HG02852 (cell line): Measurements from ENCODE around the gene ZNF491.
"Not testable (repeated sequence)": the region's sequence is repeated elsewhere in the genome, so short reads cannot be mapped to it uniquely, and the experiment has no call there.

Experiments
- ATAC-seq: cut with Tn5 transposase; IDR thresholded peaks from one replicate; pipeline ENCODE4 v1.9.1; 2021; ENCODE audit warnings: mild to moderate bottlenecking, moderate library complexity; ENCODE audit not compliant: unreplicated experiment

The ZNF491 gene

DNA sequence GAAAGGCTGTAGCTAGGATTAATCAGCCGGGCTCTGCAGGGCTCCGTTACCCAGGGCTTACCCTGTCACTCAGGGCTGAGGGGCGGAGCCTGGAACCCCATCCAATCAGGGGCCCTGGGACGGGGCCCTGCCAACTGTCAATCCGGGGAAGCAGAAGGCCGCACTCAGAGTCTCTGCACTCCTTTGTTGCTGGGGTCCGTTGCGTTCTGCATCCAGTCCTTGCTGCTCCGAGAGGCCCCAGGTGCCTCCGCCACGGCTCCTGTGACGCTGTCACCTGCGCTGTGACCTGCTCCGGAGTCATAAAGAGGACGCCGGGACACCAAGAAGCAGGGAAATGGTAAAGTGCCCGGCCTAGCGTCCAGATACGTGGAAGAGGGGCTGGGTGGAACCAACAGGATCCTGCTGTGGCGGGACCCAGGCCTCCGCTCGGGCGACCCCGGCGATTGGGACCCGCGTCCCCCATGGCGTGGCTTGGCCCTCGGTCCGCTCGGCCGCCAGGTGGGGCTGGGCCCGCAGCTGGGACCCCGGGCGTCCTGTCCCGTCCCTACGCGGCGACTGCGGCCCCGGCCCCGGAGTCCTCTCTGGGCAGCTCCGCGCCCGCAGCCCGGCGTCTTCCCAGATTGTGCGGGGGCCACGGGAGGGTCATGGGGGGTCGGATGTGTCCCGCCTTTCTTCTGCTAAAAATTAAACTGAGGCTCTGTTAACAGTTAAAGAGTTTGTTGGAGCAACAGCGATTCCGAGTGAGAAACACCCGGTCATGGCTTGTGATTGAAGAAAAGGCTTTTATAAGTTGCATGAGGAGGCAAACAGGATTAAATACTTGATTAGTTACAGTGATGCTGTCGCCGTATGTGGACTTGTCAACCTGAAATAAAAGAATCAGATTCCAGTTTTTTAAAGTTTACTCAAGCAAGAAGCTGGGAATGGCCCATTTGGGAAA, at the start of gene ZNF491:
Gene ZNF491 (plus strand): TSS at position 133 of the 940 bp plus-strand sequence. CDS start 7,431 bp downstream, outside the sequence.
- ATAC-seq, result peak; percentile 97

DNA sequence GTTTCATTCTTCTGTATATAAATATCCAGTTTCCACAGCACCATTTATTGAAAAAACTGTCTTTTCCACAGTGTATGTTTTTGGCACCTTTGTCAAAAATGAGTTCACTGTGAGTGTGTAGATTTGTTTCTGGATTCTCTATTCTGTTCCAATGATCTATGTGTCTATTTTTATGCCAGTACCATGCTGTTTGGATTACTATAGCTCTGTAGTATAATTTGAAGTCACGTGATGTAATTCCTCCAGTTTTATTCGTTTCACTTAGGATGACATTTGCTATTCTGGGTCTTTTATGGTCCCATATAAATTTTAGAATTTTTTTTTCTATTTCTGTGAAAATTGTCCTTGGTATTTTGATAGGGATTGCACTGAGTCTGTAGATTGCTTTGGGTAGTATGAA, 48.6 kb upstream of the ZNF491 start:
- no peak for ATAC-seq

DNA sequence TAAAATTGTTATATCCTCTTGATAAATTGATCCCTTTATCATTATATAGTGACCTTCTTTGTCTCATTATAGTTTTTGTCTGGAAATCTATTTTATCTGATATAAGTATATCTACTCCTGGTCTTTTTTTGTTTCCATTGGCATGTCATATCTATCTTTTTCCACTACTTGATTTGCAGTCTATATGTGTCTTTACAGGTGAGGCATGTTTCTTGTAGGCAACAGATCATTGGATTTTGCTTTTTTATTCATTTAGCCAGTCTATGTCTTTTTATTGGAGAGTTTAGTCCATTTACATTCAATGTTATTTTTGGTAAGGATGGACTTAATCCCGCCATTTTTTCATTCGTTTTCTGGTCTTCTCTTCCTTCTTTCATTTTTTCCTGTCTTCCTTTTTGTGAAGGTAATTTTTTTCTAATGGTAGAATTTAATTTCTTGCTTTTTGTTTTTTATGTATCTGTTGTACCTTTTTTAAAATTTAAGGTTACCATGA, 46.0 kb upstream of the ZNF491 start:
- no peak for ATAC-seq

DNA sequence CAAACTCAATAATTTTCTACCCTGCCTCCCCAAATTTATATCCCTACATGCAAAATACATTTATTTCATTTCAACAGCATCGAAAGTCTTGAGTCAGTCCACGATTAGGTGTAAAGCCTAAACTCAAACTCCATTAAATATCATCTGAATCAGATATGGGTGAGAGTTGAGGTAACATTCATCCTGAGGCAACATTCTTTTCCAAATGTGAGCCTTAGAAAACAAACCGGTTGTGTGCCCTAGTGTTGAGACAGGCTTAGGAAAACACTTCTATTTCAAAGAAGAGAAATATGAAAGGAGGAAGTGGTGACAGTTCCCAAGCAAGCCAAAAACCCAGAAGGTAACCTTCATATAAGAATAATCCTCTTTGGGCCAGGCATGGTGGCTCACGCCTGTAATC, 43.7 kb upstream of the ZNF491 start:
- no peak for ATAC-seq

DNA sequence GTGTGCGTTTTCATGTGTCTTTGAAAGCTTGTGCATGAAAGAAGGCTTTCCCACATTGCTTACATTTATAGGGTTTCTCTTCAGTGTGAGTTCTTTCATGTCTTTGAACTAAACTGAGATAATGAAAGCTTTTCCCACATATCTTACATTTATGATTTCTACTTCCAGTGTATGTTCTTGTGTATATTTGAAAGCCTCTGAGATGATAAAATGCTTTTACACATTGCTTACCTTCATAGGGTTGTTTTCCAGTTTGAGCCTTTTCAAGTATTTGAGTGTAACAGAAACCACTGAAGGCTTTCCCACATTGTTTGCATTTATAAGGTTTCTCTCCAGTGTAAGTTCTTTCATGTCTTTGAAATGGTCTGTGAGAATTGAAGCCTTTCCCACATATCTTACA, 41.4 kb upstream of the ZNF491 start:
- no peak for ATAC-seq

DNA sequence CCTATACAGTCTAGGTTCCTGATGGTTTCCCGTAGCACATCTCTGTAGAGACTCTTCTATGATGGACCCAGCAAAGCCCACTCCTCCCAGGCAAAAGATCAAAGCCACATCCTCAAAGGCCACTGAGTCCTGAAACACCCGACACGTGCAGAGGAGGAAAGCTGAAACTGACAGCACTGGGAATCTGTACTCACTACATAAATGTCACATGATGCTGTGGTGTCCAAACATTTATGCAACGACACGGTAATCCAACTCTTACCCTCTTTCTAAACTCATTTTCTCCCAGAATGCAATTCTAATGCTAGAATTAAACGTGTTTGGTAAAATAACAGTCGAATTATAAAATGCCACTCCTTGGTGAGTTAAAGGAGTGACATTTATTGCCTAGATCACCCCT, 38.5 kb upstream of the ZNF491 start:
- no peak for ATAC-seq

DNA sequence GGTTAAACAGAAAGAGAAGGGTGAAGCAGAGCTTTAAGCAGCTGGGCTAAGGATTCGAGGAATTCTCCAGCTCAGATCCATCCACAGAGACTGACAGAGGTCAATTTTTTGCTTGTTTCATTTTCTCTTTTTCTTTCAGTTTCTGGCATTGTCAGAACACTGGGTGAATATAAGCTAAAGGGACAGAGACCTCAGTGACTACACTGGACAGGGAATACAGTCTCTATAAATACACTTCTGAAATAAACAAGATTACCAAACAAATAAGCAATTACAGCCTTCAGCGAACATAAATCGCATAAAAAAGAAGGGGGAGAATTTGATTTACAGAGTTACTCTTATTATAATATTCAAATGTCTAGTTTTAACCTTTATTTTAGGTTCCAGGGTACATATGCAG, 35.2 kb upstream of the ZNF491 start:
- ATAC-seq, result no peak

DNA sequence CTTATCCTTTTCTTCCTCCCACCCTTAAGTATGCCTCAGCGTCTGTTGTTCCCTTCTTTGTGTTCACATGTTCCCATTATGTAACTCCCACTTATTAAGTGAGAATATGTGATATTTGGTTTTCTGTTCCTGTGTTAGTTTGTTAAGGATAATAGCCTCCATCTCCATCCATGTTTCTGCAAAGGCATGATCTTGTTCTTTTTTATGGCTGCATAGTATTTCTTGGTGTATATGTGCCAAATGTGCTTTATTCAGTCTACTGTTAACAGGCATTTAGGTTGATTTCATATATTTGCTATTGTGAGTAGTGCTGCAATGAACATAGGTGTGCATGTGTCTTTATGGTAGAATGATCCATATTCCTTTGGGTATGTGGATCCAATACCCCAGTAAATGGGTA, 34.7 kb upstream of the ZNF491 start:
- no peak for ATAC-seq

DNA sequence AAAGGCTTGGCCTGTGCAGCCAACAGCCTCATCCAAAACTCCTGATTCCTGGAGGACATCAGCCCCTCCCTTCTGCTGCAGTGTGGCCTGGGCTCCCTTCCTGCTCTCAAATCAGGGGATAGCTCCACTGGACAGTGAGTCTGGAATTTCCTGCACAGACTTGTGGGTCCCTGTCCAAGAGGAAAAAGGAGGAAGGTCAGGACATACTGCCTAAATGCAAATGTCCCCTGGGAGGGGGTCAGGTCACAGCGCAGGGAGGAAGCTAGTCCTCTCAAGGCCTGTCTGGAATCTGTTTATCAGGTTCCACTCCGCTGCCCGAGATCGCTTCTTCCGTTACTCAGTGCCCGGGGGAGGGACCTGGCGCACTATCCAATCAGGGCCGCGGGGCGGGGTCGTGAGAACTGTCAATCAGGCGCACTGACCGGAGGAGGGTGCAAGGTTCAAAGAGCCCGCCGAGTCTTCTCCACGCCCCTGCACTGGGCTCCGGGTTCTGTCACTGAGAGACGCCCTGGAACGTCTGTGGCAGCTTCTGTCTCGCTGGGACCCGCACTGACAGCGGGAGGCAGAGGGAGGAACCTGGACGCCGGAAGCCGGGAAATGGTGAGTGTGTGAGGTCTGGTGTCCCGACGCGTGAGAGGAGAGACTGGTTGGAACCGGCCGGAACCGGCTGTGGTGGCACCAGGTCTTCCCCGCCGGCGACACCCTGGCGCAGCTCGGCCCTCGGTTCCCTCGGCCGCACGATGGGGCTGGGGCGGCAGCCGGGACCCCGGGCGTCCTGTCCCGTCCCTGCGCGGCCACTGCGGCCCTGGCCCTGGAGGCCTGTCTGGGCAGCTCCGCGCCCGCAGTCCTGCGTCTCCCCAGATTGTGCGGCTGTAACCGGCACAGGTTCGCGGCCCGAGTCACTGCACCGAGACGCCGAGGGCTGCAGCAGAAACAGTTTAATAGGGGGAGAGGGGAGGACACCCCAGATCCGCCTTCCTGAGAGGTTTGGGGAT, 31.4 kb upstream of the ZNF491 start, which contains the start of gene ZNF441:
Gene ZNF441 (plus strand): TSS at position 404 of the 995 bp plus-strand sequence. CDS start 194 bp downstream, at position 598.
- peak; percentile 93 for ATAC-seq

DNA sequence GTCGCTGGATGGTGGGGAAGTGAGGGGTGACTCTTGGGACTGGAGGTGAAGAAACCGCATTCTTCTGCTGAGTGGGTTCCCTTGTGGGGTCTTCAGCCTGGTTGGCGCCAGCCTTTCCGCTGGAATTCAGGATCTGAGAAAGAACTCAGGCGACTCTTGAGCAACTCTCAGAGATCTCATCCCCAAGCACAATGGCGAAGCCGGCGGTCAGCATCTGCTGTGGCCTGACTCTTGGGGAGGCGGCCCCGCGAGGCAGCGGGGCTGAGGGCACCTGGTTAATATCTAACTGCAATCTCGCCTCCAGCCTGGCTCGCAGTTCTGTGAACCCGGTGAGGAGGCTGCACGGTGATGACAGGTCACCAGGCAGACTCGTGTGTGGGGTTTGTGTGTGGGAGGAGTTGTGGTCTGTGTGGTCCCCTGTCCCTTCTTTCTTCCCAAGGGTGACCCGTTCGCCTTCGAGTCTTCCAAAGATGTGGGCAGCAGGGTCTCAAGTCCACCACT, 30.6 kb upstream of the ZNF491 start:
- ATAC-seq, result no peak

DNA sequence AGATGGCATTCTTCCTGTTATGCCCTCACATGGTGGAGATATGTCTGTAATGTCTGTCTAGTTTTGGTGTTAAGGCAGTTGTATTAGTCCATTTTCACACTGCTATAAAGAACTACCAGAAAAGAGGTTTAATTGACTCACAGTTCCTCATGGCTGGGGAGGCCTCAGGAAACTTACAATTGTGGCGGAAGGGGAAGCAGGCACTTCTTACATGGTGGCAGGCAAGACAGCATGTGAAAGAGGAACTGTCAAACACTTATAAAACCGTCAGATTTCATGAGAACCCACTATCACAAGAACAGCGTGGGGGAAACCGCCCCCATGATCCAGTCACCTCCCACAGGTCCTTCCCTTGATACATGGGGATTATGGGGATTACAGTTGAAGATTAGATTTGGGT, 28.3 kb upstream of the ZNF491 start:
- no peak for ATAC-seq

DNA sequence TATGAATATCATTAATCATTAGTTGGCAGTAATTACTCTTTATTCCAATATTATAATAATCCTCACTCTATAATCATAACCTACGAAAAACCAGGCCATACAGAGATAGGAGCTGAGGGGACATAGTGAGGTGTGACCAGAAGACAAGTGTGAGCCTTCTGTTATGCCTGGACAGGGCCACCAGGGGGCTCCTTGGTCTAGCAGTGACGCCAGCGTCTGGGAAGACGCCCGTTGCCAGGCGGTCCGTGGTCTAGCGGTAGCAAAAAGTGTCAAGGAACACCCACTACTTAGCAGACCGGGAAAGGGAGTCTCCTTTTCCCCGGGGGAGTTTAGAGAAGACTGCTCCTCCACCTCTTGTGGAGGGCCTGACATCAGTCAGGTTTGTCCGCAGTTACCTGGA, 26.8 kb upstream of the ZNF491 start:
- ATAC-seq, result not testable (repeated sequence)

DNA sequence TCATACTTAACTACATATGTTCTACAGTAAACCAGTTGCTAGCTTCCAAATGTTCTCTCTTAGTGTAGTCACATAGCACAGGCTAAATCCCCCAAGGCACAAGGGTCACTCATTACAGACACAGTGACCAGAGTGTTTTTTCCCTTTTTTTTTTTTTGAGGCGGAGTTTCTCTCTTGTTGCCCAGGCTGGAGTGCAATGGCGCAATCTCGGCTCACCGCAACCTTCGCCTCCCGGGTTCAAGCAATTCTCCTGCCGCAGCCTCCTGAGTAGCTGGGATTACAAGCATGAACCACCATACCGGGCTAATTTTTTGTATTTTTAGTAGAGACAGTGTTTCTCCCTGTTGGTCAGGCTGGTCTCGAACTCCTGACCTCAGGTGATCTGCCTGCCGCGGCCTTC, 21.7 kb upstream of the ZNF491 start:
- ATAC-seq, result not testable (repeated sequence)

DNA sequence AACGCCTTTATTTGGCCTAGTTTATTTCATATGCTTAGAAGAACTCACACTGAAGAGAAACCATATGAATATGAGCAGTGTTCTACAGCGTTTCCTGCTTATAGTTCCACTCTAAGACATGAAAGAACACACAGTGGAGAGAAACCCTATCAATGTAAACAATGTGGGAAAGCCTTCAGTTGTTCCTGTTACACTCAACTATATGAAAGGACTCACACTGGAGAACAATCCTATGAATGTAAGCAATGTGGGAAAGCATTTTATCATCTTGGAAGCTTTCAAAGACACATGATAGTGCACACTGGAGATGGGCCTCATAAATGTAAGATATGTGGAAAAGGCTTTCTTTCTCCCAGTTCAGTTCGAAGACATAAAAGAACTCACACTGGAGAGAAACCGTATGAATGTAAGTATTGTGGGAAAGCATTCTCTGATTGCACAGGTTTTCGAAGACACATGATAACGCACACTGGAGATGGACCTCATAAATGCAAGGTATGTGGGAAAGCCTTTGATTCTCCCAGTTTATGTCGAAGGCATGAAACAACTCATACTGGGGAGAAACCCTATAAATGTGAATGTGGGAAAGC, 17.8 kb upstream of the ZNF491 start:
- ATAC-seq, result no peak

DNA sequence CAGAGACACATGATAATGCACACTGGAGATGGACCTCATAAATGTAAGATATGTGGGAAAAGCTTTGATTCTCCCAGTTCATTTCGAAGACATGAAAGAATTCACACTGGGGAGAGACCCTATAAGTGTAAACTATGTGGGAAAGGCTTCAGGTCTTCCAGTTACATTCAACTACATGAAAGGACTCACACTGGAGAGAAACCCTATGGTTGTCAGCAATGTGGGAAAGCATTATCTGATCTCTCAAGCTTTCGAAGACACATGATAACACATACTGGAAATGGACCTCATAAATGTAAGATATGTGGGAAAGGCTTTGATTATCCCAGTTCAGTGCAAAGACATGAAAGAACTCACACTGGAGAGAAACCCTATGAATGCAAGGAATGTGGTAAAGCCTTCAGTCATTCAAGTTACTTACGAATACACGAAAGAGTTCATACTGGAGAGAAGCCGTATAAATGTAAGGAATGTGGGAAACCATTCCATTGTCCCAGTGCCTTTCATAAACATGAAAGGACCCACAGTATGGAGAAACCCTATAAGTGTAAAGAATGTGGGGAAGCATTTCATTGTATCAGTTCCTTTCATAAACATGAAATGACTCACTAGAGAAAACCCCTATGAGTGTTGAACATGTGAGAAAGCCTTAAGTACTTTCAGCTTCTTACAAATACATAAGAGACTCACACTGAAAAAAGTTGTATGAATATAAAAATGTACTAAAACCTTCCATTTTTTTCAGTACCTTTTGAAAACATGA, 16.8 kb upstream of the ZNF491 start:
- ATAC-seq, result no peak

DNA sequence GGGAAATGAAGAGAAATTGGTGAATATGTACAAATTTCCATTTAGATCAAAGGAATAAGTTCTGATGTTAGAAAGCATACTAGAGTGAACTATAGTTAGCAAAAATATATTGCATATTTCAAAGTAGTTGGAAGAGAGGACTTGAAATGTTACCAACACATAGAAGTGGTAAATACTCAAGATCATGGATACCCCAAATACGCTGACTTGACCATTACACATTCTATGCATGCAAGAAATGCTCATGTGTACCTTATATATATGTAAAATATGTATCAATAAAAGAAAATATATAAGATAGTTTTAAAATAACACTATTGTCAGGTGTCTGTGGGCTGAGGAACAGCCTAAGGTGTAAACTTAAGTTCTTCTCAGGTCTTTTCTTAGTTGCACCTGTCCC, 14.6 kb upstream of the ZNF491 start:
- no peak for ATAC-seq

DNA sequence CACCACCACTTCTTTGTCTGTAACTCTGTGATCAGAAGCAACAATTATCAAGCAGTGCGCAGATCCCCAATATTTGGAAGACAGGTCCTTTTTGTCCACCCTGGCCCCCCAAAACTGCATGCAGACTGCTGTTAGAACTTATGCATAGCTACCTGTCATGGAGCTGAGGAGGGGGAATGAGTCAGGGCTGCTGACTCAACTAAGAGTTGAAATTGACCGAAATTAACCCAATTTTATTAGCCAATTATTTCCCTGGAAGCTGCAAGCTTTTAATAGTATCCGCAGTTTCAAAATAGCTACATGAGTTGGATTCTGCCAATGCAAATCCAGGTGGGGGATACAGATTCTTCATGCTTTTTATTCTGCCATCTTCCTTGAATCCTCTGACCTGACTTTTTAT, 14.0 kb upstream of the ZNF491 start:
- no peak for ATAC-seq

DNA sequence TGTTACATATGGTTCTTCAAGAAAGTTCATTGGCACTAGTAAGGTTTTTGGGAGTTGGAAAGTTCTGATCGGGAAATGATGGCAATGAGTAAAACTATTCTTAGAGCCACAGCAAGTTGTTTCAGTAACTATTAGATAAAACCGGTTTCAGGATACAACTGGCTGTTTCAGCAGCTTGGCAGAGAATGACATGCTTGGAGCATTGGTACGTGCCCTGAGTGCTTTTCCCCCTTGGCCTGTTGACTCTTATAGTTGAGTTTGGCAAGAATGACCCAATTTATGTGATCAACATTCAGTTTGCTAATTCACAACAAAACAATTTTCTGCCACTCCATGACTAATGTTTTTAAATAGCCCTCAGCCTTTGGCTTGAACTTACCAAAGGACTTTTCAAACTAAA, 10.8 kb upstream of the ZNF491 start:
- no peak for ATAC-seq

DNA sequence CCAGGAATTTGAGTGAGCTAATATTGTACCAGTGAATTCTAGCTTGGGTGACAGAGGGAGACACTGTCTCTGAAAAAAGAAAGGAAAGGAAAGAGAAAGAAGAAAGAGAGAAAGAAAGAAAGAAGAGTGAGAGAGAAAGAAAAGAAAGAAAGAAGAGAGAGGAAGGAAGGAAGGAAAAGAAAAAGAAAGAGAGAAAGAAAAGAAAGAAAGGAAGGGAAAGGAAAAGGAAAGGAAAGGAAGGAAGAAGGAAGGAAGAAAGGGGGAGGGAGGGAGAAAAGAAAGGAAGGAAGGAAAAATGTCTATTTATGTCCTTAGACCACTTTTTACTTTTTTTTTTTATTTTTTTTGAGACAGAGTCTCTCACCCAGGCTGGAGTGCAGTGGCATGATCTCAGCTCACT, 5.4 kb upstream of the ZNF491 start:
- ATAC-seq, result no peak

DNA sequence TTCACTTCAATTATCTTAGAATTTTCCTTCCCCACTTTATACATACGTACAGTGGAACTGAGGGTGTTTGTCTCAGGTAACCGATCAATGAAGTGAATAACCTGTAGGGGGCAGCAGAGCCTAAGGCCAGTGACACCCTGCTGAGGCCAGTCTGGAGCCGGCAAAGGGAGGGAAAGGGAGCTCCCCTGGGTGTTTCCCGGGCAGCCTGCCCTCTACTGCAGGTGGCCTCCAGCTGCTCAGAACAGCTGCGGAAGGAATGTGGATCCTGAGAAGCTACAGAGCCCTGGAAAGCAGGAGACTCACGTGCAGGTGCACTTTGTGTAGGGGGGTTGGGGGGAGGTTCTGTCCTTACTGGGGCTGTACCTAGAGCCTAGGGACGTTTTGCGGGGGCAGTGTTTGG, 832 bp upstream of the ZNF491 start:
- ATAC-seq, result peak; percentile 51
